ENCODE measurements around the gene WDR37.
"Not testable (repeated sequence)": the region's sequence is repeated elsewhere in the genome, so short reads cannot be mapped to it uniquely, and the experiment has no call there.

Gene WDR37

GRCh38 chr10:1044146-1044545 lies 12.0 kb upstream of the WDR37 start:
- DNase-seq: no peak

DNA sequence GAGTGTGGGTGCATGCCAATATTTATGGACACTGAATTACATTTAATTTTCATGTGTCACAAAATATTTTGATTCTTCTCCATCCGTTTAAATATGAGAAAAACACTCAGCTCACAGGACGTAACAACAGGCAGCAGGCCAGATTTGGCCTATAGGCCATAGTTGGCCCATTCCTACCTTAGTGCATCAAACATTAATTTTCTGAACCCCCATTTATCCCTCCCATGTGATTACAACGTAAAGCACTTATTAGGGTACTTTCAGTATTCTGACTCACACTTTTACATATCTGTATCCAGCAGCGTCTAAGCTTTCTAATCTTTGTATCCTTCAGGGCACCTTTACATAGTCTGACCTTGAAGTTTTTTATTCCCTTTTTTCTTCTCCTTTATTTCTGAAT lies 11.2 kb upstream of the WDR37 start:
- DNase-seq: no peak

GRCh38 chr10:1045415-1045814 lies 10.8 kb upstream of the WDR37 start:
- DNase-seq: no peak

GRCh38 chr10:1047937-1048336 lies 8.2 kb upstream of the WDR37 start:
- DNase-seq: peak; percentile 15

- DNase-seq: peak; percentile 60
Observed at GRCh38 chr10:1048349-1048731, 7.8 kb upstream of the WDR37 start.

GRCh38 chr10:1048732-1049424 lies 7.3 kb upstream of the WDR37 start, which contains the start of gene IDI1:
Gene IDI1 (minus strand): TSS chr10:1049119. CDS start chr10:1049003, 116 bp downstream.
- peak; percentile 95 for DNase-seq

DNA sequence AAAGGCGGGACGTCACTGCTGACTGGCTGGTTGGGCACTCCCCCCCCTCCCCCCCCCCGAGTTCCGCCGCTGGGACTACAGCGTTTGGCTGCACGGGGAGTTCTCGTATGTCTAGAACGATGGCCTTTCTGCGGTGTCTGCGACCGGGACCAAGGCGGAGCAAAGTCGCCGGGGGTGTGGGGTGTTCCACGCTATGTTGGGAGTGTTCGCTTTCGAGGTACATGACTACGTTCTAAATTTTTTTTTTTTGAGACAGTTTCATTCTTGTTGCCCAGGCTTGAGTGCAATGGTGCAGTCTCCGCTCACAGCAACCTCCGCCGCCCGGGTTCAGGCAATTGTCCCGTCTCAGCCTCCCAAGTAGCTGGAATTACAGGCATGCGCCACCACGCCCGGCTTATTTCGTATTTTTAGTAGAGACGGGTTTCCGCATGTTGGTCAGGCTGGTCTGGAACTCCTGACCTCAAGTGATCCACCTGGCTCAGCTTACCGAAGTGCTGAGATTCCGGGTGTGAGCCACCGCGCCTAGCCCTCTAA lies 6.7 kb upstream of the WDR37 start:
- no peak for DNase-seq

GRCh38 chr10:1050145-1050544 lies 6.0 kb upstream of the WDR37 start:
- DNase-seq: peak; percentile 20

- peak; percentile 39 for DNase-seq
Observed at GRCh38 chr10:1050554-1050953, 5.6 kb upstream of the WDR37 start.

DNA sequence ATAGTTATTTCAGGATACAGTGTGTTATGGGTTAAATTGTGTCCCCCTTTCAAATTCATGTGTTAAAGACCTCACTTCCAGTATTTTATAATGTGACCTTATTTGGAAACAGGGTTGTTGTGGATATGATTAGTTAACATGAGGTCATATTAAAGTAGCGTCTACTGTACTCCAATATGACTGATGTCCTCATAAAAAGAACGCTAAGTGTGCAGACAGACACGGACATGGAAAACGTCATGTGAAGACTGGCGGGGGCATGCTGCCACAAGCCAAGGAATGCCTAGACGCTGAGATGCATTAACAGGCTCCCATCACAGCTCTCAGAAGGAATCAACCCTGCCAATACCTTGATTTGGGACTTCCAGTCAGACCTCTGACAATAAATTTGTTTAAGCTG lies 1.5 kb upstream of the WDR37 start:
- no peak for DNase-seq

- no peak for DNase-seq
Observed at GRCh38 chr10:1057106-1057657, 997 bp downstream of the WDR37 start.

- DNase-seq: no peak
Observed at GRCh38 chr10:1058017-1058416, 1.8 kb downstream of the WDR37 start.

DNA sequence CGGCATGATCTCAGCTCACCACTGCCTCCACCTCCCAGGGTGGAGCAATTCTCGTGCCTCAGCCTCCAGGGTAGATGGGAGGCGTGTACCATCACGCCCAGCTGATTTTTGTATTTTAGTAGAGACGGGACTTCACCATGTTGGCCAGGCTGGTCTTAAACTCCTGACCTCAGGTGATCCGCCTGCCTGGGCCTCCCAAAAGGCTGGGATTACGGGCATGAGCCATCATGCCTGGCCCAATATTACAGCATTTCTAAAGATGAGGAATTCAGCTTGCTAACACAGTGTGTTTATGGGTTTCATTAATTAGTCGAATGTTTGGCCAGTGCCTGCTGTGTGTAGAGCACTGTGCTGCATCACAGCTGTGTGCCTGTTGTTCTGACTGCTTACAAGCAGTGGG lies 3.7 kb downstream of the WDR37 start:
- DNase-seq: no peak

GRCh38 chr10:1061930-1062774 lies 6.0 kb downstream of the WDR37 start:
- DNase-seq: no peak

DNA sequence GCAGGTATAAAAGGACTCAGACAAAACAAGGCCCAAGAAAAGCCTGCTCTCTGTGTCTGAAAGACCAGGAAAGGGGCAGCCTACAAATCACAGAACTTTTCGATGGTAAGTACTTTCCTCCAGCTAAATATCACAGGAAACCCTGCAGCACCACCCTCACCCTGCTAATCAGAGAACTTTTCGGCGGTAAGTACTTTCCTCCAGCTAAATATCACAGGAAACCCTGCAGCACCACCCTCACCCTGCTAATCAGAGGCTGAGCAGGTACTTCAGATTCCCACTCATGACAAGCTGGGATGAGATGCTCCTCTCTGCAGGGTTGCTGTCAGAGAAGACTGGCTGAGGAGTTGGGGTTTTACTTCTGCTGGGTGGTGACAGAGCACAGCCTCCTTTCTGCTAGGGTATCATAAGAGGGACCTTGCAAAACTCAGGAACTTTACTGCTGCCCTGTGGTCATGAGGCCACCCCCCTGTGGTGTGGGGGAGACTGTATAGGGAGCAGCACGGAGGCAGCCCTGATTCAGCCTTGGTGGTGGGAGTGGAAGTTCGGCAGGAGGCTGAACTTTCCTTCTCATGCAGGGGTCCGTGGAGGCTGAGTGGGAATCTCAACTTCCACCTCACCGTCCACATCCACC lies 7.2 kb downstream of the WDR37 start:
- DNase-seq: peak; percentile 53

GRCh38 chr10:1064964-1065247 lies 8.7 kb downstream of the WDR37 start:
- DNase-seq: no peak

- DNase-seq: not testable (repeated sequence)
Observed at GRCh38 chr10:1066734-1067133, 10.5 kb downstream of the WDR37 start.

DNA sequence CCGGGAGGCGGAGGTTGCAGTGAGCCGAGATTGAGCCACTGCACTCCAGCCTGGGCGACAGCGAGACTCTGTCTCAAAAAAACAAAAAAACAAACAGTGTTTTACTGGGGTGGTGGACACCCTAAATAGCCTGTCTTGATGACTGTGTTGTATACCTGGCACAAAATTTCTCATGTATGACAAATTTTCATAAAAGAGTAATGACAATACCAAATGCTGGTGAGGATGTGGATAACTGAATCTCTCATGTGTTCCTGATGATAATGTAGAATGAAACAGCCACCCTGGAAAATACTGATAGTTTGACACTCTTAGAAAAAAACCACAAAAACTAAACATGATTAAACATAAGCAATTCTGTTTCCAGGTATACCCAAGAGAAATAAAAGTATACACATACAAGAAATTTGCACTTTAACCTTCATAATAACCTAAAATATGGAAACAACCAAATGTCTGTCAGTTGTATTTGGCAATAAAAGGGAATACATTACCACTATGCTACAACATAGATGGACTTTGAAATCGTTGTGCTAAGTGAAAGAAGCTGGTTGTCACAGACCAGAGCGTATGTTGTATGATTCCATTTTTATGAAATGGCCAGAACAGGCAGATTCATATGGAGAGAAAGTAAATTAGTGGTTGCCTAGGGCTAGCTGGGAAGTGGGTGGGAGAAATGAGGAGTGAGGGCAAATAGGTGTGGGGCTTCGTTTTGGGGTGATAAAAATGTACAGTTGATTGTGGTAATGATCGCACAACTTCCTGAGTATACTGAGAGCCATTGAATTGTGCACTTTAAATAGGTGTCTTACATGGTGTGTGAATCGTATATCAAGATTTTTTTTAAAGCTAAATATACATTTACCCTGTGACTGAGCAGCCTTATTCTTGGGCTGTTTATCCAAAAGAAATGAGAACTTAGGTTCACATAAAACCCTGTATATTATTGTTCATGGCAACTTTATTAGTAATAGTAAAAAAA lies 12.5 kb downstream of the WDR37 start:
- DNase-seq: no peak

DNA sequence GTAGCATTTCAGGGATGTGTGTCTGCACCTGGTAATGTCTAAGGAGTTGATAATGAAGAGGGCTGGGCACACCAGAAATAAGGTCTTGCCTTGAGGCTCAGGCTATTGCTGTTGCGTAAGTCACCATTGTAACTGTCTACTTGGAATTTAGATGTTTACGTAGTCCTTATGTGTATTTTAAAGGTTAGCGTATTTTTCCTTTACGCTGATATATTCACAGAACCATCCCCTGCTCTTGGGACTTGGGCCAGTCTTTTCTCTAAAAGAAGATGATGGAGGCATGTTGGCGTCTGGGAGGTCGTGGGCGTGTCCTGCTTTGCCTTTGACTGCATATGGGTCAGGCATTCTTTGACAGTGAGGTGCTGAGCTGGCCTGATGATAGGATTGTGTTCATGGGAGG lies 14.7 kb downstream of the WDR37 start:
- DNase-seq: no peak

DNA sequence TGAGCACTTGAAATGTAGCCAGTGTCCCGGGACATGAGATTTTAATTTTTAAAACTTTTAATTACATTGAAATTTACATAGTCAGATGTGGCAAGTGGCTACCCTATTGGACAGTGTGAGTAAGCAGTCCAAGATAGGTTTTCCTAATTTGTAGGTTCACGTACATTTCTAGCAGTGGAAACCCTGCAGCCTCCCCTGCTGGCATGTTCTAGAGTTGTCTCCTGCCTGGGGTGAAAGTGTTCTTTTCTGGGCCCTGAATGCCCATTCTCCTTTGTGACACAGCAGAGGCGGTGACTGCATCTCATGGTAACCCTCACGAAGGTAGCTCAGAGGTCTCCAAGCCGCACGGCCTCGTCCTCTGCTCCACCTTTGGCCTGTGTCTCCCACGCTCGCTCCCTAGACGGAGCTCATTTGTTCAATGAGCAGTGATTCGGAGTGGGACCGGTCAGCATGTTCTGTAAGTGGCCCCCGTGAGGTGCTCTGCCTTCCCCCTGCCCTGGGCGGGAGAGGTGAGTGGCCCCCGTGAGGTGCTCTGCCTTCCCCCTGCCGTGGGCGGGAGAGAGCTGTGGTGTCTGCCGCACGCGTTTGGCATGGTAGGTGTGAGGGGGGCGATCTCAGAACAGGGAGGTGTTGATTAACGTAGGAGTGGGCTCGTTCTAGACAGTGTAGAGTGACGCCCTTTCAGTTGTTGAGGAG lies 18.0 kb downstream of the WDR37 start:
- DNase-seq: no peak

GRCh38 chr10:1074748-1075308 lies 18.6 kb downstream of the WDR37 start:
- no peak for DNase-seq

Data from CD4-positive, alpha-beta T cell treated with Interleukin-6 for 4 hours (primary cell).